Stomach (tissue), 9 donors: Measurements from ENCODE around the gene KLHL17. TPM values are rescaled to one million over a fixed set of nuclear protein-coding genes. Genes with fewer than 3 reads are reported as not detected.

ENCODE experiments used
- DNase-seq, 2 donors: peaks; one replicate each; pipeline versions ENCODE4 v3.0.0 to v3.0.0-alpha.2; 2013 to 2019
- H3K27ac ChIP-seq, 5 donors: fragments of 200-600 bp in 4 of 5; sonication (generic) in 4 of 5; one replicate each; pipeline ENCODE4 v1.5.1; 2013 to 2019; ENCODE audit warnings: mild to moderate bottlenecking in 1 of 5, moderate library complexity in 1 of 5
- H3K27me3 ChIP-seq, 3 donors: fragments of 200-600 bp; sonication (generic); one replicate each; pipeline ENCODE4 v1.5.1; 2017 to 2019; ENCODE audit warnings: mixed run types in 1 of 3
- H3K36me3 ChIP-seq, 4 donors: fragments of 200-600 bp; sonication (generic); 1 replicate in 3 of 4; 2 replicates in 1 of 4; pipeline ENCODE4 v1.5.1; 2016 to 2019
- H3K4me1 ChIP-seq, 4 donors: fragments of 200-600 bp; sonication (generic); one replicate each; pipeline ENCODE4 v1.5.1; 2016 to 2019
- H3K4me3 ChIP-seq, 4 donors: fragments of 200-600 bp; sonication (generic) in 3 of 4; one replicate each; pipeline ENCODE4 v1.5.1; 2016 to 2019; ENCODE audit warnings: mild to moderate bottlenecking in 1 of 4
- H3K9me3 ChIP-seq, 4 donors: fragments of 200-600 bp; sonication (generic); one replicate each; pipeline ENCODE4 v1.5.1; 2016 to 2019
- CTCF ChIP-seq, 7 experiments: fragments of 450-650 bp in 4 of 7; fragments of 200-600 bp in 3 of 7; sonication (generic) in 3 of 7; IDR thresholded peaks; one replicate each; pipeline ENCODE4 v1.5.1; 2016 to 2019; ENCODE audit warnings: antibody characterized with exemption in 7 of 7, control low read depth in 2 of 7, mild to moderate bottlenecking in 1 of 7
- EP300 ChIP-seq: sonication (generic); formaldehyde crosslinking; IDR thresholded peaks from one replicate; pipeline ENCODE4 v1.6.1; 2017; ENCODE audit warnings: antibody characterized with exemption
- POLR2A ChIP-seq, 4 donors: fragments of 450-650 bp; IDR thresholded peaks; one replicate each; pipeline ENCODE4 v1.6.1; 2016; ENCODE audit warnings: antibody characterized with exemption in 4 of 4, control low read depth in 2 of 4, mild to moderate bottlenecking in 1 of 4, moderate library complexity in 1 of 4
- POLR2AphosphoS5 ChIP-seq, 3 donors: sonication (generic); formaldehyde crosslinking; IDR thresholded peaks; one replicate each; pipeline ENCODE4 v1.6.1; 2016; ENCODE audit warnings: antibody characterized with exemption in 3 of 3
- WGBS, 5 donors: extraction: QIAGEN DNeasy Blood & Tissue Kit in 3 of 5; methylation state at CpG; one replicate each; pipeline versions ENCODE4 v1.1.5 to v1.1.7; 2013 to 2018; 5-methylcytosine and 5-hydroxymethylcytosine counted together
- intact Hi-C: fragments of 100-400 bp; cut with DNase I; formaldehyde crosslinking; loops from one replicate; pipeline ENCODE4 v1.15.1; 2023; ENCODE audit warnings: low total_unique reads
- polyA plus RNA-seq, 3 donors: library from polyadenylated mRNA; stranded (reverse); fragments of 200-250 nt; gene quantifications; one replicate each; pipeline ENCODE4 v1.2.3, GENCODE V29; 2013
- total RNA-seq, 5 donors: library from RNA; depleted of rRNA; stranded (reverse); fragments of >200 nt; gene quantifications; one replicate each; pipeline versions ENCODE4 v1.1.0 to v1.2.3, GENCODE V29; 2014 to 2016
- donor health status: healthy with polysubstance abuse.
- donor health status: Bipolar disorder and iron deficiency.
- donor health status: healthy.

Gene KLHL17
- total and polyA plus RNA-seq, 8 donors: 1.7 to 99.9 (median 7.6) TPM

- Histone ChIP-seq H3K36me3 (peaks cover 79 to 87% (median 84%) of the 10 kb centered on the region in 4 donors), H3K27ac (no peak overlapping the region), H3K27me3 (no peaks in the 10 kb centered on the region), H3K9me3 (no peaks in the 10 kb centered on the region), H3K4me3 (no peak overlapping the region), H3K4me1 (peaks cover 13 to 22% (median 20%) of the 10 kb centered on the region in 4 donors)
- 88 to 97% (median 92%) methylated on average over 24 to 32 of the region's 32 CpGs for WGBS, 5 donors
- TF ChIP-seq POLR2AphosphoS5 (IDR thresholded peaks at IDR 0.05): no peak
- TF ChIP-seq POLR2A (IDR thresholded peaks at IDR 0.05): no peak
- TF ChIP-seq EP300: no peak
- TF ChIP-seq CTCF (IDR thresholded peaks at IDR 0.05): no peak
- intact Hi-C loops: no loop called here
- DNase-seq: no peak
Measured at GRCh38 chr1:953524-954320, 6.7 kb upstream of the KLHL17 start.

DNA sequence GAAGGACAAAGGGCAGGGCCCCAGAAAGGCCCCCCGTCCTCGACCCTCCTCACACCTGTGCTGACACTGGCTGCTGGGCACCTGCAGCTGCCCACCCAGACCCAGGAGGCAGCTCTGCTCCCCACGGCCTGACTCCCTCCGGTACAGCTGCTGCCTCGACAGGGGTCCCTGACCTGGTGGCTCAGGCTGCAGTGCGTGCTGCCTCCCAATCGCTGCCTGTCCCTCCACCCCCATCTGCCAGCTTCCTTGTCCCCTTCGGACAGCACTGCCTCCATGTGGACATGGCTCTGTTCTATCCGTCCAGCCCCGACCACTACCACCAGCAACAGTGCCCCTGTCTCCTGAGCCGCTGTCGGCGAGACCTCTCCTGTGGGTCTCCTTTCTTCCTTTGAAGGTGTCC, 5.5 kb upstream of the KLHL17 start:
- intact Hi-C loops: no loop called here
- Histone ChIP-seq H3K4me3 (no peak overlapping the region), H3K27ac (no peak overlapping the region), H3K4me1 (peaks cover 19 to 29% (median 28%) of the 10 kb centered on the region in 4 donors), H3K36me3 (peaks cover 69 to 75% (median 72%) of the 10 kb centered on the region in 4 donors), H3K9me3 (no peaks in the 10 kb centered on the region), H3K27me3 (peaks cover 0 to 4% (median 0%) of the 10 kb centered on the region in 3 donors)
- 79 to 92% (median 90%) methylated on average over 13 of the region's 13 CpGs for WGBS, 5 donors
- TF ChIP-seq EP300 (no peak), POLR2AphosphoS5 (IDR thresholded peaks at IDR 0.05) (no peak), CTCF (IDR thresholded peaks at IDR 0.05) (no peak), POLR2A (IDR thresholded peaks at IDR 0.05) (no peak)
- DNase-seq: no peak

GRCh38 chr1:955474-955873, 4.9 kb upstream of the KLHL17 start:
- WGBS, 5 donors: 68 to 88% (median 79%) methylated on average over 6 of the region's 6 CpGs
- TF ChIP-seq CTCF (IDR thresholded peaks at IDR 0.05): no peak
- no peak for TF ChIP-seq EP300
- TF ChIP-seq POLR2AphosphoS5 (IDR thresholded peaks at IDR 0.05): no peak
- no peak for TF ChIP-seq POLR2A (IDR thresholded peaks at IDR 0.05)
- H3K27me3 ChIP-seq: peaks cover 0 to 6% (median 0%) of the 10 kb centered on the region in 3 donors
- H3K36me3 ChIP-seq: peaks cover 64 to 70% (median 67%) of the 10 kb centered on the region in 4 donors
- no peaks in the 10 kb centered on the region for H3K9me3 ChIP-seq
- H3K4me1 ChIP-seq: peaks cover 22 to 33% (median 33%) of the 10 kb centered on the region in 4 donors
- H3K27ac ChIP-seq: no peak overlapping the region
- no peak overlapping the region for H3K4me3 ChIP-seq
- intact Hi-C loops: no loop called here
- no peak for DNase-seq

GRCh38 chr1:956636-957035, 3.7 kb upstream of the KLHL17 start:
- peaks cover 28 to 42% (median 42%) of the 10 kb centered on the region in 4 donors for H3K4me1 ChIP-seq
- no peak overlapping the region for H3K4me3 ChIP-seq
- TF ChIP-seq EP300 (no peak), POLR2AphosphoS5 (IDR thresholded peaks at IDR 0.05) (no peak)
- peaks cover 54 to 58% (median 56%) of the 10 kb centered on the region in 4 donors for H3K36me3 ChIP-seq
- no peak for DNase-seq
- 85 to 96% (median 90%) methylated on average over 6 to 11 of the region's 11 CpGs for WGBS, 5 donors
- H3K9me3 ChIP-seq: no peaks in the 10 kb centered on the region
- intact Hi-C loops: no loop called here
- no peak overlapping the region for H3K27ac ChIP-seq
- peaks cover 0 to 6% (median 0%) of the 10 kb centered on the region in 3 donors for H3K27me3 ChIP-seq
